Ovary (tissue), 9 donors: ENCODE results near the gene KCNN3. TPM values are rescaled to one million over a fixed set of nuclear protein-coding genes. Genes with fewer than 3 reads are reported as not detected.

Source experiments
- DNase-seq, 5 donors: peaks; one replicate each; pipeline ENCODE4 v3.0.0-alpha.2; 2019 to 2020
- H3K27ac ChIP-seq, 2 donors: fragments of 200-600 bp; one replicate each; pipeline versions ENCODE4 v1.5.1 to v1.8.0; 2019 to 2022
- H3K27me3 ChIP-seq: fragments of 200-600 bp; one replicate; pipeline ENCODE4 v1.8.0; 2022
- H3K36me3 ChIP-seq: fragments of 200-600 bp; sonication (generic); one replicate; pipeline ENCODE4 v1.5.1; 2019
- H3K4me1 ChIP-seq: one replicate; pipeline ENCODE4 v1.8.1; 2013; ENCODE audit warnings: mild to moderate bottlenecking, moderate library complexity; ENCODE audit not compliant: insufficient read depth
- H3K4me3 ChIP-seq: fragments of 200-600 bp; sonication (generic); one replicate; pipeline ENCODE4 v1.5.1; 2017
- H3K9me3 ChIP-seq, 2 donors: fragments of 200-600 bp in 1 of 2; sonication (generic) in 1 of 2; one replicate each; pipeline versions ENCODE4 v1.5.1 to v1.8.1; 2013 to 2019; ENCODE audit warnings: mild to moderate bottlenecking in 1 of 2, moderate library complexity in 1 of 2
- EP300 ChIP-seq: sonication (generic); formaldehyde crosslinking; IDR thresholded peaks from one replicate; pipeline ENCODE4 v1.6.1; 2017; ENCODE audit warnings: antibody characterized with exemption
- POLR2A ChIP-seq: fragments of 450-650 bp; IDR thresholded peaks from one replicate; pipeline ENCODE4 v1.6.1; 2017; ENCODE audit warnings: antibody characterized with exemption, mild to moderate bottlenecking, moderate library complexity
- WGBS, 3 donors: extraction: QIAGEN DNeasy Blood & Tissue Kit in 1 of 3; methylation state at CpG; one replicate each; pipeline versions ENCODE4 v1.1.5 to v1.1.7; 2013 to 2017; 5-methylcytosine and 5-hydroxymethylcytosine counted together
- intact Hi-C, 4 donors: fragments of 100-400 bp; cut with DNase I; formaldehyde crosslinking; loops; one replicate each; pipeline versions ENCODE4 v1.11.0 to v1.15.1; 2022 to 2023
- polyA plus RNA-seq, 2 donors: library from polyadenylated mRNA; stranded (reverse); fragments of 200-250 nt in 1 of 2; fragments of 350-450 nt in 1 of 2; fragmentation: Illumina TruSeq in 1 of 2; extraction: RNeasy Lipid Tissue Mini Kit (QIAGEN cat#74804) in 1 of 2; gene quantifications; one replicate each; pipeline ENCODE4 v1.2.3, GENCODE V29; 2013 to 2014
- total RNA-seq, 7 donors: library from RNA; depleted of rRNA in 2 of 7; stranded (reverse); fragments of >200 nt in 2 of 7; fragmentation: NEBNext Ultra II Directional in 3 of 7; extraction: Animal tissue kit (Norgen Biotek cat#: 25700) in 3 of 7; gene quantifications; one replicate each; pipeline versions ENCODE4 v1.1.0 to v1.2.4, GENCODE V29; 2016 to 2023
- TF ChIP-seq, protein P1 (sequence below), 3 donors: fragments of 450-650 bp in 2 of 3; fragments of 200-600 bp in 1 of 3; IDR thresholded peaks; one replicate each; pipeline versions ENCODE4 v1.5.1 to v1.8.0; 2016 to 2022; ENCODE audit warnings: antibody characterized with exemption in 3 of 3, mild to moderate bottlenecking in 1 of 3
- donor health status: DM: no; HTN: no; CAD: no; lungs with moderate emphysema.
- donor health status: DM: no; HTN: no; CAD: no.
- donor health status: Bipolar disorder and iron deficiency.
- donor health status: DM: yes; HTN: yes; CAD: no.
- donor health status: DM: no; HTN: no; CAD: no.
- donor health status: DM: yes; HTN: yes; CAD: no.

KCNN3 gene
- total and polyA plus RNA-seq, 9 donors: 0.71 to 6.1 (median 1.7) TPM

GRCh38 chr1:154669464-154670282 lies 200.4 kb downstream of the KCNN3 start:
- peak; percentile 51 to 74 (median 68) for DNase-seq
- no peak overlapping the region for H3K4me3 ChIP-seq
- 48 to 53% (median 50%) methylated on average over 9 of the region's 9 CpGs for WGBS, 3 donors
- no peak overlapping the region for H3K27ac ChIP-seq
- no peaks in the 10 kb centered on the region for H3K9me3 ChIP-seq
- H3K4me1 ChIP-seq: no peaks in the 10 kb centered on the region
- no peaks in the 10 kb centered on the region for H3K36me3 ChIP-seq
- intact Hi-C loops: loop anchor here in 3 of 4 donors (5.0 kb wide), 2 partner anchors 208 to 213 kb away; no protein-coding TSS in a partner anchor
- no peak for TF ChIP-seq POLR2A
- TF ChIP-seq, protein P1, sequence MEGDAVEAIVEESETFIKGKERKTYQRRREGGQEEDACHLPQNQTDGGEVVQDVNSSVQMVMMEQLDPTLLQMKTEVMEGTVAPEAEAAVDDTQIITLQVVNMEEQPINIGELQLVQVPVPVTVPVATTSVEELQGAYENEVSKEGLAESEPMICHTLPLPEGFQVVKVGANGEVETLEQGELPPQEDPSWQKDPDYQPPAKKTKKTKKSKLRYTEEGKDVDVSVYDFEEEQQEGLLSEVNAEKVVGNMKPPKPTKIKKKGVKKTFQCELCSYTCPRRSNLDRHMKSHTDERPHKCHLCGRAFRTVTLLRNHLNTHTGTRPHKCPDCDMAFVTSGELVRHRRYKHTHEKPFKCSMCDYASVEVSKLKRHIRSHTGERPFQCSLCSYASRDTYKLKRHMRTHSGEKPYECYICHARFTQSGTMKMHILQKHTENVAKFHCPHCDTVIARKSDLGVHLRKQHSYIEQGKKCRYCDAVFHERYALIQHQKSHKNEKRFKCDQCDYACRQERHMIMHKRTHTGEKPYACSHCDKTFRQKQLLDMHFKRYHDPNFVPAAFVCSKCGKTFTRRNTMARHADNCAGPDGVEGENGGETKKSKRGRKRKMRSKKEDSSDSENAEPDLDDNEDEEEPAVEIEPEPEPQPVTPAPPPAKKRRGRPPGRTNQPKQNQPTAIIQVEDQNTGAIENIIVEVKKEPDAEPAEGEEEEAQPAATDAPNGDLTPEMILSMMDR (IDR thresholded peaks at IDR 0.05): peak in 2 of 3 donors; percentile 55 to 56
- TF ChIP-seq EP300: no peak
- H3K27me3 ChIP-seq: no peaks in the 10 kb centered on the region

DNA sequence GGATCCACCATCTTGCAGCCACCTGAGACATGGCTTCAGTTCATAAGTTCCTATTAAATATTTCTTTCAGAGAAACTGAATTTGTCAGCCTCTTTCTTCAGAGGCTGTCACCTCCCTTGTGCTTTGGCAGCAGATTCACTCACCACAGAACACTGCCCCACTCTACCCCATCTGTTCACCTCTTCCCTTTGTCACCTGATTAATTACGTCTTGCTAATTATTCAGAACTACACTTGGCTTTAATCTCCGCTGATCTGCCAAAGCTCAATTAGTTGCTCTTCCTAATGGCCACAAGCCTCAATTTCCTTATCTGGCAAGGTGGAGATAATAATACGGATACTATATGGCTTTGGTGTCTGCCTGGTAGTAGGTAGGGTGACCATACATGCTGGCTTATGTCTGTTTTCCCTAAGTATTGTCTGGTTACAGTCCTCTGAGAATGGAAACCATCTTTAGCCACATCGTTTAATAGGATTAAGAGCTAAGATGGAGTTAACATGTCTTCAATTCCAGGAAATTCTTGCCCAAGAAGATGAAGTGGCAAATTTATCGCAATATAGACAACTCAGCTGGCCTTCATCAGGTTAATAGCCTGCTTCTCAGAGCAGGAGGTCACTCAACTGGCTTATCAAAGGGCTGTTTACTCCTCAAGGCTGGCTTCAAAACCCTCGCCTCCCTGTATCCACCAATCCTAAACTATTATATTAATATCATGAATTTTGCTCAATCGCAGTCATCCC lies 203.9 kb downstream of the KCNN3 start:
- WGBS, 3 donors: 58 to 60% (median 59%) methylated on average over 7 of the region's 7 CpGs
- TF ChIP-seq POLR2A (no peak), EP300 (no peak)
- TF ChIP-seq, protein P1 (IDR thresholded peaks at IDR 0.05): no peak
- Histone ChIP-seq H3K4me1 (no peaks in the 10 kb centered on the region), H3K4me3 (no peak overlapping the region), H3K36me3 (no peaks in the 10 kb centered on the region), H3K27ac (no peak overlapping the region), H3K9me3 (no peaks in the 10 kb centered on the region), H3K27me3 (no peaks in the 10 kb centered on the region)
- no peak for DNase-seq
- intact Hi-C loops: loop anchor here in 3 of 4 donors (5.0 kb wide), 2 partner anchors 211 to 216 kb away; no protein-coding TSS in a partner anchor

DNA sequence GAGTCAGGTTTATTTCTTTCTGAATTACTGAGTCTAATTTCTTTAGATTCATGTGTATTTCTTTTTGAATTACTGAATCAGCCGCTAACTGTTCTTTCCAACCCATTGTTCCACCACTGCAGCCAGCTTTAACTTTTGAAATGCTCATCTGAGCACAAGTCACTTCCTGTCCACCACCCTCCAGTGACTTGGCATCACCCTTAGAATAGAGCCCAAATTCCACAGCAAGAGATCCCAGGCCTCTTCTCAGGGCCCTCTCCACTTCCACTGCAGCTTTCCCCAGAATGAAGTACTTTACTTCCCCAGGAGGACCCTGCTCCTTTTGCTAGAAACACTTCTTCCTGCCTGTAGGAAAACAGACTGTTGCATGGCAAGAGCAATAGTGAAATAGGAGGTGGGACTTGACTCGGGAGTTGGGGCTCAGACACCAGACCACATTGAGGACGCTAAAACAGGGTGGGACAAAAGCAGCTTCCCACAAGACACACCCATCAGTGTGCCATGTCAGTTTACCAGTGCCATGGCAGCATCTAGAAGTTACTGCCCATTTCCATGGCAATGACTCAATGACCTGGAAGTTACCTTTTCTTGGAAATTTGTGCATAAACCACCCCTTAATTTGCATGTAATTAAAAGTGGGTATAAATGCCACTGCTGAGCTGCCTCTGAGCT lies 205.6 kb downstream of the KCNN3 start:
- TF ChIP-seq, protein P1 (IDR thresholded peaks at IDR 0.05): no peak
- TF ChIP-seq EP300 (no peak), POLR2A (no peak)
- no peaks in the 10 kb centered on the region for H3K27me3 ChIP-seq
- no peak for DNase-seq
- WGBS, 3 donors: 75 to 86% (median 80%) methylated on average over 3 of the region's 3 CpGs
- no peaks in the 10 kb centered on the region for H3K36me3 ChIP-seq
- H3K4me3 ChIP-seq: no peak overlapping the region
- no peak overlapping the region for H3K27ac ChIP-seq
- intact Hi-C loops: loop anchor here in 3 of 4 donors (5.0 kb wide), 2 partner anchors 213 to 218 kb away; no protein-coding TSS in a partner anchor
- no peaks in the 10 kb centered on the region for H3K9me3 ChIP-seq
- H3K4me1 ChIP-seq: no peaks in the 10 kb centered on the region

GRCh38 chr1:154663471-154664060 lies 206.5 kb downstream of the KCNN3 start:
- TF ChIP-seq POLR2A: no peak
- TF ChIP-seq, protein P1 (IDR thresholded peaks at IDR 0.05): no peak
- TF ChIP-seq EP300: no peak
- intact Hi-C loops: no loop called here

More at GRCh38 chr1:154663471-154664060, 206.5 kb downstream of the KCNN3 start:
- no peak for DNase-seq
- Histone ChIP-seq H3K27ac (no peak overlapping the region), H3K9me3 (no peaks in the 10 kb centered on the region), H3K36me3 (no peaks in the 10 kb centered on the region), H3K4me1 (no peaks in the 10 kb centered on the region), H3K4me3 (no peak overlapping the region), H3K27me3 (no peaks in the 10 kb centered on the region)
- 21 to 32% (median 22%) methylated on average over 2 of the region's 2 CpGs for WGBS, 3 donors
